HL-60 (cell line): ENCODE results near the gene FSIP2.

ENCODE experiments used
- DNase-seq, 2 experiments: peaks; one replicate each; pipeline ENCODE4 v3.0.0-alpha.2; 2010 to 2020; ENCODE audit warnings: low read depth in 1 of 2, low spot score in 1 of 2
- H3K27ac ChIP-seq: fragments of 250-450 bp; sonication (Bioruptor Pico); replicated peaks from 2 replicates; pipeline ENCODE4 v1.5.1; 2020; ENCODE audit warnings: mild to moderate bottlenecking, moderate library complexity
- H3K27me3 ChIP-seq: fragments of 250-450 bp; sonication (Bioruptor Pico); 2 replicates; pipeline ENCODE4 v1.5.1; 2021; ENCODE audit warnings: mild to moderate bottlenecking, moderate library complexity; ENCODE audit not compliant: insufficient read depth, poor library complexity, severe bottlenecking
- H3K4me3 ChIP-seq: replicated peaks from 2 replicates; pipeline ENCODE4 v1.5.1; 2011; ENCODE audit warnings: mild to moderate bottlenecking, control low read depth, low read length; ENCODE audit not compliant: insufficient read depth
- GABPA ChIP-seq: IDR thresholded peaks from 2 replicates; pipeline ENCODE4 v1.6.1; 2012; ENCODE audit warnings: low read depth
- POLR2AphosphoS5 ChIP-seq: IDR thresholded peaks from 2 replicates; pipeline ENCODE4 v1.6.1; 2012; ENCODE audit warnings: low read depth
- SPI1 ChIP-seq: IDR thresholded peaks from 2 replicates; pipeline ENCODE4 v1.6.1; 2012; ENCODE audit warnings: low read depth, mild to moderate bottlenecking, borderline replicate concordance
- TF ChIP-seq, protein P1 (sequence below): IDR thresholded peaks from 2 replicates; pipeline ENCODE4 v1.6.1; 2012; ENCODE audit warnings: low read depth; ENCODE audit not compliant: insufficient replicate concordance
- TF ChIP-seq, protein P2 (sequence below): IDR thresholded peaks from one replicate; pipeline ENCODE4 v1.5.1; 2011; ENCODE audit warnings: low read length, control low read depth, inconsistent platforms; ENCODE audit not compliant: insufficient read depth

The FSIP2 gene

GRCh38 chr2:185835974-185836373 is 97.4 kb downstream of the FSIP2 start:
- H3K4me3 ChIP-seq, result no peak overlapping the region
- H3K27me3 ChIP-seq, result no peaks in the 10 kb centered on the region
- no peak for DNase-seq
- TF ChIP-seq, protein P1, sequence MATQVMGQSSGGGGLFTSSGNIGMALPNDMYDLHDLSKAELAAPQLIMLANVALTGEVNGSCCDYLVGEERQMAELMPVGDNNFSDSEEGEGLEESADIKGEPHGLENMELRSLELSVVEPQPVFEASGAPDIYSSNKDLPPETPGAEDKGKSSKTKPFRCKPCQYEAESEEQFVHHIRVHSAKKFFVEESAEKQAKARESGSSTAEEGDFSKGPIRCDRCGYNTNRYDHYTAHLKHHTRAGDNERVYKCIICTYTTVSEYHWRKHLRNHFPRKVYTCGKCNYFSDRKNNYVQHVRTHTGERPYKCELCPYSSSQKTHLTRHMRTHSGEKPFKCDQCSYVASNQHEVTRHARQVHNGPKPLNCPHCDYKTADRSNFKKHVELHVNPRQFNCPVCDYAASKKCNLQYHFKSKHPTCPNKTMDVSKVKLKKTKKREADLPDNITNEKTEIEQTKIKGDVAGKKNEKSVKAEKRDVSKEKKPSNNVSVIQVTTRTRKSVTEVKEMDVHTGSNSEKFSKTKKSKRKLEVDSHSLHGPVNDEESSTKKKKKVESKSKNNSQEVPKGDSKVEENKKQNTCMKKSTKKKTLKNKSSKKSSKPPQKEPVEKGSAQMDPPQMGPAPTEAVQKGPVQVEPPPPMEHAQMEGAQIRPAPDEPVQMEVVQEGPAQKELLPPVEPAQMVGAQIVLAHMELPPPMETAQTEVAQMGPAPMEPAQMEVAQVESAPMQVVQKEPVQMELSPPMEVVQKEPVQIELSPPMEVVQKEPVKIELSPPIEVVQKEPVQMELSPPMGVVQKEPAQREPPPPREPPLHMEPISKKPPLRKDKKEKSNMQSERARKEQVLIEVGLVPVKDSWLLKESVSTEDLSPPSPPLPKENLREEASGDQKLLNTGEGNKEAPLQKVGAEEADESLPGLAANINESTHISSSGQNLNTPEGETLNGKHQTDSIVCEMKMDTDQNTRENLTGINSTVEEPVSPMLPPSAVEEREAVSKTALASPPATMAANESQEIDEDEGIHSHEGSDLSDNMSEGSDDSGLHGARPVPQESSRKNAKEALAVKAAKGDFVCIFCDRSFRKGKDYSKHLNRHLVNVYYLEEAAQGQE, result no peak
- TF ChIP-seq SPI1, result peak; percentile 57; the same call in 1 of the 2 replicates
- H3K27ac ChIP-seq, result no peak overlapping the region

- DNase-seq, result no peak
- Histone ChIP-seq H3K27me3 (no peaks in the 10 kb centered on the region), H3K4me3 (no peak overlapping the region), H3K27ac (no peak overlapping the region)
- TF ChIP-seq POLR2AphosphoS5, result no peak
- TF ChIP-seq SPI1, result no peak
- TF ChIP-seq, protein P1, result no peak
- no peak for TF ChIP-seq GABPA
- TF ChIP-seq, protein P2, sequence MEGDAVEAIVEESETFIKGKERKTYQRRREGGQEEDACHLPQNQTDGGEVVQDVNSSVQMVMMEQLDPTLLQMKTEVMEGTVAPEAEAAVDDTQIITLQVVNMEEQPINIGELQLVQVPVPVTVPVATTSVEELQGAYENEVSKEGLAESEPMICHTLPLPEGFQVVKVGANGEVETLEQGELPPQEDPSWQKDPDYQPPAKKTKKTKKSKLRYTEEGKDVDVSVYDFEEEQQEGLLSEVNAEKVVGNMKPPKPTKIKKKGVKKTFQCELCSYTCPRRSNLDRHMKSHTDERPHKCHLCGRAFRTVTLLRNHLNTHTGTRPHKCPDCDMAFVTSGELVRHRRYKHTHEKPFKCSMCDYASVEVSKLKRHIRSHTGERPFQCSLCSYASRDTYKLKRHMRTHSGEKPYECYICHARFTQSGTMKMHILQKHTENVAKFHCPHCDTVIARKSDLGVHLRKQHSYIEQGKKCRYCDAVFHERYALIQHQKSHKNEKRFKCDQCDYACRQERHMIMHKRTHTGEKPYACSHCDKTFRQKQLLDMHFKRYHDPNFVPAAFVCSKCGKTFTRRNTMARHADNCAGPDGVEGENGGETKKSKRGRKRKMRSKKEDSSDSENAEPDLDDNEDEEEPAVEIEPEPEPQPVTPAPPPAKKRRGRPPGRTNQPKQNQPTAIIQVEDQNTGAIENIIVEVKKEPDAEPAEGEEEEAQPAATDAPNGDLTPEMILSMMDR, result no peak
These were observed 116.3 kb downstream of the FSIP2 start for GRCh38 chr2:185854885-185855284.

GRCh38 chr2:185857691-185858090 is 119.1 kb downstream of the FSIP2 start:
- no peak for TF ChIP-seq POLR2AphosphoS5
- TF ChIP-seq GABPA, result no peak
- TF ChIP-seq, protein P1, result no peak
- TF ChIP-seq, protein P2, result no peak
- TF ChIP-seq SPI1, result no peak
- DNase-seq, result no peak
- Histone ChIP-seq H3K27ac (no peak overlapping the region), H3K4me3 (no peak overlapping the region), H3K27me3 (no peaks in the 10 kb centered on the region)
